ENCODE measurements around the gene OAT.
A peak's percentile ranks its signal among the peaks of the same experiment; 100 is the strongest.

Gene OAT

DNA sequence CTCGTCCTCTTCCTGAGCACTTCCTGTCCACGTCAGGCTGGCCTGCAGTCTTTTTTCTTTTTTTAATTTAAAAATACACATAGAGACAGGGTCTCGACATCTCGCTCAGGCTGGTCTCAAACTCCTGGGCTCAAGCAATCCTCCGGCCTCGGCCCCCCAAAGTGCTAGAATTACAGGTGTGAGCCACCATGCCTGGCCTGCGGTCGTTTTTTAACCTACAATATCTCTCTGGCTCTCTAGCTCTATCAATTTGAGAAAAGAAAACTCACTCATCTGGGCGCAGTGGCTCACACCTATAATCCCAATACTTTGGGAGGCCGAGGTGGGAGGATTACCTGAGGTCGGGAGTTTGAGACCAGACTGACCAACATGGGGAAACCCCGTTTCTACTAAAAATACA lies 4.0 kb upstream of the OAT start:
- Histone ChIP-seq H3K27ac (ENCODE audit: low read depth, low read length, severe bottlenecking) (no peak overlapping the region), H3K4me3 (ENCODE audit: extremely low read depth, insufficient read depth, low read length, poor library complexity, severe bottlenecking) (no peak overlapping the region), H3K4me1 (ENCODE audit: control insufficient read depth, insufficient read depth, low read length, poor library complexity, severe bottlenecking) (no peaks in the 10 kb centered on the region), H3K9me3 (ENCODE audit: control insufficient read depth, low read length) (no peaks in the 10 kb centered on the region), H3K36me3 (ENCODE audit: control insufficient read depth, insufficient read depth, low read length) (no peaks in the 10 kb centered on the region)
- WGBS, 2 experiments (ENCODE audit: insufficient coverage in 2 of 2) = 92 to 95% methylated on average over 8 to 10 of the region's 12 CpGs

DNA sequence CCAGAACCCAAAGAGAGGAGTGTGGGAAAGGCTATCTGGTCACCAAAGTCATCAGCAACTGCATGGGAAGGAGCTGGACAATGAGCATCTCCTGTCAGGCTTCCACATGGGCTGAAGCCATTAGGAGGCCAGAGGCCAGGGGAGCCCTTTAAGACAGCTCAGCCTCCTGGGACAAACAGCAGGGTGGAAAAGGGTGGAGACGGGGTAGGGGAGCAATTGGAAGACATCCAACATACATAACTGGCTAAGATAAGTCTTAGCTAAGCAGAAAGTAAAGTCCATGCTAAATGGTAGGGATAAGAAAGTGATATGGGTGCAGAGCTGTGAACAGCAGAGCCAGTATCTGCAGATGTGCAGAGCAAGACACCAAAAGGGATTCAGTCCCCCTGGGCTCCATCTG lies 1.5 kb upstream of the OAT start:
- WGBS, 2 experiments (ENCODE audit: insufficient coverage in 2 of 2) = 100% methylated on average over 1 of the region's 1 CpG; no CpG with 5 or more reads in 1 of the 2 experiments
- H3K36me3 ChIP-seq (ENCODE audit: control insufficient read depth, insufficient read depth, low read length) = no peaks in the 10 kb centered on the region
- no peak overlapping the region for H3K4me3 ChIP-seq (ENCODE audit: extremely low read depth, insufficient read depth, low read length, poor library complexity, severe bottlenecking)
- H3K9me3 ChIP-seq (ENCODE audit: control insufficient read depth, low read length) = no peaks in the 10 kb centered on the region
- peaks cover 2% of the 10 kb centered on the region for H3K4me1 ChIP-seq (ENCODE audit: control insufficient read depth, insufficient read depth, low read length, poor library complexity, severe bottlenecking)
- H3K27ac ChIP-seq (ENCODE audit: low read depth, low read length, severe bottlenecking) = no peak overlapping the region

DNA sequence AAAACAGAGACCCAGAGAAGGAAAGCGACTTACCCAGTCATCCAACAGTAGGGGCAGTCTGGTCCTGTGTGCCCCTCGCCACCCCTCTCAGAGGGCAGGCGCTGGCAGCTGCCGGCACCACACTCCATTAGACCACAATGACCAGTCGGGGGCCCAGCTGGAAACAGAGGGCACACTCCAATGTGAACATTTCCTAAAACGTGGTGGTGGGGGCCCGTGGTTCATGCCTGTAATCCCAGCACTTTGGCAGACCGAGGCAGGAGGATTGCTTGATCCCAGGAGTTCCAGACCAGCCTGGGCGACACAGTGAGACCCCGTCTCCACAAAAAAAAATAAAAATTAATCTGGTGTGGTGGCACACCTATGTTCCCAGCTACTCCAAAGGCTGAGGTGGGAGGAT lies 912 bp upstream of the OAT start:
- Histone ChIP-seq H3K4me1 (ENCODE audit: control insufficient read depth, insufficient read depth, low read length, poor library complexity, severe bottlenecking) (peaks cover 2% of the 10 kb centered on the region), H3K9me3 (ENCODE audit: control insufficient read depth, low read length) (no peaks in the 10 kb centered on the region), H3K27ac (ENCODE audit: low read depth, low read length, severe bottlenecking) (no peak overlapping the region), H3K4me3 (ENCODE audit: extremely low read depth, insufficient read depth, low read length, poor library complexity, severe bottlenecking) (no peak overlapping the region), H3K36me3 (ENCODE audit: control insufficient read depth, insufficient read depth, low read length) (peaks cover 4% of the 10 kb centered on the region)
- whole genome bisulfite sequencing, 2 experiments (ENCODE audit: insufficient coverage in 2 of 2) = 95 to 98% methylated on average over 8 to 9 of the region's 10 CpGs

DNA sequence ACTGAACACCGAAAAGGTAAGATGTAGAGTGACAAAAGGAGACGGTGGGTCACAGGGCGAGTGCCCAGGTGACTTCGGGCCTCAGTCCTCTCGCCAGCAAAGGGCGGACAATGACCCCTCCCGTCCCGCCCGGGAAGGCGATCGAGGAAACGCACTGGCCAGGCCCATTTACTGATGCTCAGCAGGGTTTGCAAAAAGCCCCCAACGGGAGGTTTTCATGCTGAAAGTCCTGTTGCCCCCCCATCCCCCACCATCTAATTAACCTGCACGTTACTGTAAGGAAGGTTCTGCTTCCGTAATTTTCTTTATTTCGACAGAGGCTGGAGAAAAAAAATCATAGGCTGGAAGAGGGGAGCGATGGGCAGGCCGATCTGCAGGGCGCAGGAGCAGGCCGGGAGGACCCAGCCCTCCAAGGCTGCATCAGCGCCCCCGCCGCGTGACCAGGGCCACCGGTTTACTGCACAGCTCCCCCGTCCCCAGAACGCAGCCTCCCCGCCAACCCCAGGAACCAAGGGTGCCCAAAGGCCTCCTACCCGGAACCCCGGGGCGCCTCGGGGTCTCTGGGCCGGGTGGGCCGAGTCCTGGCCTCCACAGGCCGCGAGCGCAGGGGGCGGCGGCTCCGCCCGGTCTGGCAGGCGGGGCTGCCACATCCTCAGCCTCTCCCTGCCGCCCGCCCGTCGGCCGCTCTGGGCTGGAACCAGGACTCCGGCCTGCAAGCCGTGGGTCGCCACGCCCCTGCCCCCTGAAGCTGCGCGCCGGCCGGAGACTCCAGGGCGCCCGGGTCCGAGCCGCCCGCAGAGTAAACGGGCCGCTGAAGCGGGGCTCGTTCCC lies 613 bp downstream of the OAT start:
- H3K36me3 ChIP-seq (ENCODE audit: control insufficient read depth, insufficient read depth, low read length) = peaks cover 8% of the 10 kb centered on the region
- 1% methylated on average over 43 to 45 of the region's 64 CpGs for WGBS, 2 experiments (ENCODE audit: insufficient coverage in 2 of 2)
- H3K27ac ChIP-seq (ENCODE audit: low read depth, low read length, severe bottlenecking) = peak overlapping the region; percentile 85
- peaks cover 2% of the 10 kb centered on the region for H3K4me1 ChIP-seq (ENCODE audit: control insufficient read depth, insufficient read depth, low read length, poor library complexity, severe bottlenecking)
- peak overlapping the region; percentile 79 for H3K4me3 ChIP-seq (ENCODE audit: extremely low read depth, insufficient read depth, low read length, poor library complexity, severe bottlenecking)
- H3K9me3 ChIP-seq (ENCODE audit: control insufficient read depth, low read length) = no peaks in the 10 kb centered on the region

DNA sequence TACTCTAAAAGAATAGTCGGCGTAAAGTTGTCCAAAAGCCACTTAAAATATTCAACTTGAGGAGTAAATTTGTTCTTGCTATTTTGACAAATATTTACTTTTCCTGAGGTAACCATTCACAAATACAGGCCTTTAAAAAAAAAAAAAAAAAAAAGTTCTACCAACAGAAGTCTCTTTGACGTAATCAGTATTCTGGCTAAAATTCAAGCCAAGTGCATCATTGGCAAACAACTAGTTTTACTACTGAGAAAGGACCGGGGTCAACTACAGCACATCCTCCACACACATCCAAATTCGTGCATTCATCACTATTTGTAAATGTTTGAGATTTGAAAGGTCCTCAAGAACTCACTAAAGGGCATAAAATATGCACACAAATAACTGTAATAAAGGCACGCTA lies 2.0 kb downstream of the OAT start:
- Histone ChIP-seq H3K9me3 (ENCODE audit: control insufficient read depth, low read length) (no peaks in the 10 kb centered on the region), H3K4me3 (ENCODE audit: extremely low read depth, insufficient read depth, low read length, poor library complexity, severe bottlenecking) (peak overlapping the region; percentile 79), H3K4me1 (ENCODE audit: control insufficient read depth, insufficient read depth, low read length, poor library complexity, severe bottlenecking) (peaks cover 2% of the 10 kb centered on the region), H3K27ac (ENCODE audit: low read depth, low read length, severe bottlenecking) (no peak overlapping the region), H3K36me3 (ENCODE audit: control insufficient read depth, insufficient read depth, low read length) (peaks cover 20% of the 10 kb centered on the region)
- WGBS, 2 experiments (ENCODE audit: insufficient coverage in 2 of 2) = 100% methylated on average over 1 of the region's 6 CpGs; no CpG with 5 or more reads in 1 of the 2 experiments

DNA sequence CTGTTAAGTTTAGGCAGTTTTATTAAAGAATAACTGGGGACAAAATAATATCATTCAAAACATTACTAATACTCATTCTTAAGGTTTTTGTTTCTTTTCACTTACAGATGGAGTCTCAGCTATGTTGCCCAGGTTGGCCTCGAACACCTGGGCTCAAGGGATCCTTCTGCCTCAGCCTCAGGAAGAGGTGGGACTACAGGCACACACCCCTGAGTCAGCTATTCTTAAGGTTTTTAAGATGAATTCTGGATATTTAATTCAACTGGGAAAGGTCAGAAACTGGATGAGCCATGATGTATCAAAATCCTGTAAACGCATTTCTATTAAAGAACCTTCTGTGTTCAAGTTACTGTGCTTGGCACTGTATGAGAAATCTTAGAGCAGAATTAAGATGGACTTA lies 3.5 kb downstream of the OAT start:
- 90 to 92% methylated on average over 2 of the region's 2 CpGs for WGBS, 2 experiments (ENCODE audit: insufficient coverage in 2 of 2)
- H3K4me1 ChIP-seq (ENCODE audit: control insufficient read depth, insufficient read depth, low read length, poor library complexity, severe bottlenecking) = peaks cover 2% of the 10 kb centered on the region
- no peaks in the 10 kb centered on the region for H3K9me3 ChIP-seq (ENCODE audit: control insufficient read depth, low read length)
- H3K36me3 ChIP-seq (ENCODE audit: control insufficient read depth, insufficient read depth, low read length) = peaks cover 28% of the 10 kb centered on the region
- H3K27ac ChIP-seq (ENCODE audit: low read depth, low read length, severe bottlenecking) = no peak overlapping the region
- H3K4me3 ChIP-seq (ENCODE audit: extremely low read depth, insufficient read depth, low read length, poor library complexity, severe bottlenecking) = no peak overlapping the region

DNA sequence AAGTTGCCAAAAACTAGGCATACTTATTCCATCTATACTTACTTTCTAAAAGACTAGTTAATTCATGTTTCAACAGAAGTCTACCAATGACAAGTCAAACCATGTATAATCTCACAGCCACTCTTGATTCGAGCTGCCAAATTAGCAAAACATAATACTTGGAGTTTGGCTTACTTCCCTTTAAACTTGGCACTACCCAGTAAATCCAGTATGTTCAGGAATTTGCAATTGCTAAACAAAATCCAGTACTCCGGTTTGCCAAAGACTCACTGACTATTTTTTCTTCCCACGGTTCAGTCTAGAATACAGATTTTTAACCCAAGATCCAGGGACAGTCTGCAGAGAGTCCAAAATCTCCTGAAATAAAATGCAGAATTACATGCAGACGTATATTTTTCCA lies 4.6 kb downstream of the OAT start:
- peaks cover 2% of the 10 kb centered on the region for H3K4me1 ChIP-seq (ENCODE audit: control insufficient read depth, insufficient read depth, low read length, poor library complexity, severe bottlenecking)
- no peaks in the 10 kb centered on the region for H3K9me3 ChIP-seq (ENCODE audit: control insufficient read depth, low read length)
- WGBS, 2 experiments (ENCODE audit: insufficient coverage in 2 of 2) = 87 to 90% methylated on average over 3 of the region's 4 CpGs
- no peak overlapping the region for H3K4me3 ChIP-seq (ENCODE audit: extremely low read depth, insufficient read depth, low read length, poor library complexity, severe bottlenecking)
- no peak overlapping the region for H3K27ac ChIP-seq (ENCODE audit: low read depth, low read length, severe bottlenecking)
- H3K36me3 ChIP-seq (ENCODE audit: control insufficient read depth, insufficient read depth, low read length) = peaks cover 28% of the 10 kb centered on the region

DNA sequence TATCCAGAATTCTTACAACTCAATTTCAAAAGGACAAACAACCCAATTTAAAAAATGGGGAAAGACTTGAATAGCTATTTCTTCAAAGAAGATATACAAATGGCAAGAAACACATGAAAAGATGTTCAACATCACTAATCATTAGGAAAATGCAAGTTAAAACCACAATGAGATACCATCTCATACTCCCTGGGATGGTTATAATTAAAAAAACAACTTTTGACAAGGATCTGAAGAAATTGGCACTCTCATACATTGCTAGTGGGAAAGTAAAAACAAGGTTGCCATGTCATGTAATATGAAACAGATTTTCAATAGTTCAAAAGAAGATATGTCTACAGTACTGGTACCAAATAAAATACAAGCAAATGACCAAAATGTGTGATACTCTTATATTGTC lies 9.0 kb downstream of the OAT start:
- Histone ChIP-seq H3K36me3 (ENCODE audit: control insufficient read depth, insufficient read depth, low read length) (peaks cover 63% of the 10 kb centered on the region), H3K4me3 (ENCODE audit: extremely low read depth, insufficient read depth, low read length, poor library complexity, severe bottlenecking) (no peak overlapping the region), H3K27ac (ENCODE audit: low read depth, low read length, severe bottlenecking) (no peak overlapping the region)

DNA sequence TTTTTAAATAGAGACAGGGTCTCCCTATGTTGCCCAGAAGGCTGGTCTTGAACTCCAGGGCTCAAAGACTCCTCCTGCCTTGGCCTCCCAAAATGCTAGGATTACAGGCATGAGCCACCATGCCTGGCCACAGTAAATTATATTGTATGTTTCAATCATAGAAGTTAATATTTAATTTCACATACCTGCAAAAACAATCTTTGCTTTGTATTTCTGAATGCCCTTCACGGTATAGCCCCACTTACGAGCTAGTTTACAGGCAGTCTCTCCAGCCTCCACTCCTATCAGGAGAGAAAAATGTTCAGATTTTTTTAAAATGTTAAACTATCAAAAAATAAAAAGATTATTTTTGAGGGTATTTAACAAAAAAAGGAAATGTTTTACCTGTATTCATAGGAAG lies 10.4 kb downstream of the OAT start:
- H3K4me3 ChIP-seq (ENCODE audit: extremely low read depth, insufficient read depth, low read length, poor library complexity, severe bottlenecking) = no peak overlapping the region
- H3K36me3 ChIP-seq (ENCODE audit: control insufficient read depth, insufficient read depth, low read length) = peaks cover 69% of the 10 kb centered on the region
- no peaks in the 10 kb centered on the region for H3K4me1 ChIP-seq (ENCODE audit: control insufficient read depth, insufficient read depth, low read length, poor library complexity, severe bottlenecking)
- H3K9me3 ChIP-seq (ENCODE audit: control insufficient read depth, low read length) = no peaks in the 10 kb centered on the region
- no peak overlapping the region for H3K27ac ChIP-seq (ENCODE audit: low read depth, low read length, severe bottlenecking)
- no CpG with 5 or more reads among the region's 2 CpGs for WGBS, 2 experiments (ENCODE audit: insufficient coverage in 2 of 2)

More for the DNA sequence above, 9.0 kb downstream of the OAT start:
- no peaks in the 10 kb centered on the region for H3K9me3 ChIP-seq (ENCODE audit: control insufficient read depth, low read length)
- no peaks in the 10 kb centered on the region for H3K4me1 ChIP-seq (ENCODE audit: control insufficient read depth, insufficient read depth, low read length, poor library complexity, severe bottlenecking)

DNA sequence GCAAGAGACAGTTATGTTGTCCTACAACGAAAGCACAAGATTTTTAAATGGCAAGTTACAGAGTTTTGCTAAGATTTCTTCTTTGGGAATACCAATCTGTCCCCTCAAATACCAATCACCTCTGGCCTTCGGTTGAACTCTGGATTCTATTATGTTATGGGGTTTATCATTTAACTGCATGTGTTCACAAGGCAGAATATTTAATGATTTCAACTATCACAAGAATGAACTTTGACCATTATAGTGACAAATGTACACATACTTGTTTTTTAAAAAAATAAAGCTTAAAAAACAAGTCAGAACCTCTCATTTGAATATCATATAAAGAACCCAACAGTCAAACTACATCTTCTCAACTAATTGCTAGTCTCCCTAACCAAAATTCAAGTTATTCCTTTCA lies 11.3 kb downstream of the OAT start:
- peaks cover 73% of the 10 kb centered on the region for H3K36me3 ChIP-seq (ENCODE audit: control insufficient read depth, insufficient read depth, low read length)
- no peak overlapping the region for H3K27ac ChIP-seq (ENCODE audit: low read depth, low read length, severe bottlenecking)
- 100% methylated on average over 1 of the region's 2 CpGs; no CpG with 5 or more reads in 1 of the 2 experiments for WGBS, 2 experiments (ENCODE audit: insufficient coverage in 2 of 2)

DNA sequence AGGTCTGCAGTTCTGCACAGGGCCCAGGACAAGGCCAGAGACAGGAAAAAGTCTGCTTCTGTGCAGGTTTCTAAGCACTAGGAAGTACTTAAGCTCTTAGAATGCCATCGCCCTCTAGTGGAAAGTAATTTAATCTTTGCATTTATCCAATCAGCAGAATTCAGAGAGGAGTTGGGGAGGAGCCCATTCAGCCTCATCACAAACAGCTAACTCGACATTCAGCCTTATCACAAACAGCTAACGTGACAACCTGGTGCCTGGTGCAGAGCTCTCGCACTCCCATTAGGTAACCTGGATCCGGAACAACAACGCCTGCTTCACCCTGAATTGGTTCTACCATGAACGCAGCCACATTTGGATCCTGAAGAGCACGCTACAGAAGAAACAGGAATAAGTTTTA lies 15.2 kb downstream of the OAT start:
- Histone ChIP-seq H3K4me3 (ENCODE audit: extremely low read depth, insufficient read depth, low read length, poor library complexity, severe bottlenecking) (no peak overlapping the region), H3K27ac (ENCODE audit: low read depth, low read length, severe bottlenecking) (no peak overlapping the region), H3K9me3 (ENCODE audit: control insufficient read depth, low read length) (no peaks in the 10 kb centered on the region), H3K36me3 (ENCODE audit: control insufficient read depth, insufficient read depth, low read length) (peaks cover 91% of the 10 kb centered on the region), H3K4me1 (ENCODE audit: control insufficient read depth, insufficient read depth, low read length, poor library complexity, severe bottlenecking) (no peaks in the 10 kb centered on the region)
- 66 to 70% methylated on average over 6 of the region's 8 CpGs for WGBS, 2 experiments (ENCODE audit: insufficient coverage in 2 of 2)

More for the DNA sequence above, 11.3 kb downstream of the OAT start:
- Histone ChIP-seq H3K4me3 (ENCODE audit: extremely low read depth, insufficient read depth, low read length, poor library complexity, severe bottlenecking) (no peak overlapping the region), H3K9me3 (ENCODE audit: control insufficient read depth, low read length) (no peaks in the 10 kb centered on the region), H3K4me1 (ENCODE audit: control insufficient read depth, insufficient read depth, low read length, poor library complexity, severe bottlenecking) (no peaks in the 10 kb centered on the region)

All from mesodermal cell (in vitro differentiated cells).